Measurements from ENCODE around the gene HSD11B1. TPM values are rescaled to one million over a fixed set of nuclear protein-coding genes. Genes with fewer than 3 reads are reported as not detected.
A peak's percentile ranks its signal among the peaks of the same experiment; 100 is the strongest.

The HSD11B1 gene
- total RNA-seq, 1 donor from 2014 or later, result 16.9 TPM

DNA sequence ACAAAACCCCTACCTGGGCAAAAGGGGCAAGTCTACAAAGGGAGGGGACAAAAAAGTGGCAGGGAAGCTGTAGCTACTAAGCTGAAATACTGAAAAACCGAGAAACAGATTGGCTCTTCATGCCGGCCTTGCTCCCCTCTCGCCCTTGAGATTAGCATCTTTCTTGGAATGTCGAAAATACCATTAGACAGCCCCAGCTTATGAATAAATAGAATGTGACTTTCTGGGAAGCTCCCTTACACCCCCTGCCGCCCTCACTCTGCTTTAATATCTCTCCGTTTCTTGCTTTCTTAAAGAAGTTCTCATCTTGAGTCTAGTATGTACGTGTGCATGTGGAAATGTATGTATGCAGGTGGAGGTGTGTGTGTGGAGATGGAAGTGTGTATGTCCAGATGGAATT lies 65.3 kb downstream of the HSD11B1 start:
- intact Hi-C loops (cut with DNase I), result no loop called here
- H3K9me3 ChIP-seq, result no peaks in the 10 kb centered on the region
- TF ChIP-seq CTCF (IDR thresholded peaks at IDR 0.05), result no peak
- DNase-seq (no peak), ATAC-seq (no peak)
- H3K36me3 ChIP-seq, result no peaks in the 10 kb centered on the region
- peak overlapping the region; percentile 34 for H3K4me3 ChIP-seq
- no peaks in the 10 kb centered on the region for H3K27me3 ChIP-seq
- peaks cover 16% of the 10 kb centered on the region for H3K4me1 ChIP-seq
- H3K27ac ChIP-seq, result peak overlapping the region; percentile 77

DNA sequence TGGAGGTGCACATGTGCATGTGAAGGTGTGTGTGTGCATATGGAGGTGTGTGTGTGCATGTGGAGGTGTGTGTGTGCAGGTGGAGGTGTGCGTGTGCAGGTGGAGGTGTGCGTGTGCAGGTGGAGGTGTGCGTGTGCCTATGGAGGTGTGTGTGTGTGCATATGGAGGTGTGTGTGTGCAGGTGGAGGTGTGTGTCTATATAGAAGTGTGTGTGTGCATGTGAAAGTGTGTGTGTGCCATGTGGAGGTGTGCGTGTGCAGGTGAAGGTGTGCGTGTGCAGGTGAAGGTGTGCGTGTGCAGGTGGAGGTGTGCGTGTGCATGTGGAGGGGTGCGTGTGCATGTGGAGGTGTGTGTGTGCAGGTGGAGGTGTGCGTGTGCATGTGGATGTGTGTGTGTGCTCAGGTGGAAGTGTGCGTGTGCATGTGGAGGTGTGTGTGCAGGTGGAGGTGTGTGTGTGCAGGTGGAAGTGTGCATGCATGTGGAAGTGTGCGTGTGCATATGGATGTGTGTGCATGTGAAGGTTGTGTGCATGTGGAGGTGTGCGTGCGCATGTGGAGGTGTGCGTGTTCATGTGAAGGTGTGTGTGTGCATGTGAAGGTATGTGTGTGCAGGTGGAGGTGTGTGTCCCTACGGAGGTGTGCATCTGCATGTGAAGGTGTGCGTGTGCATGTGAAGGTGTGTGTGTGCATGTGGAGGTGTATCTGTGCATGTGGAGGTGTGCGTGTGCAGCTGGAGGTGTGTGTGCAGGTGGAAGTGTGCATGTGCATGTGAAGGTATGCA lies 66.2 kb downstream of the HSD11B1 start:
- intact Hi-C loops (cut with DNase I), result no loop called here
- no peak for TF ChIP-seq CTCF (IDR thresholded peaks at IDR 0.05)
- DNase-seq (no peak), ATAC-seq (no peak)
- Histone ChIP-seq H3K9me3 (no peaks in the 10 kb centered on the region), H3K4me1 (peaks cover 16% of the 10 kb centered on the region), H3K36me3 (no peaks in the 10 kb centered on the region), H3K4me3 (no peak overlapping the region), H3K27me3 (no peaks in the 10 kb centered on the region), H3K27ac (no peak overlapping the region)

DNA sequence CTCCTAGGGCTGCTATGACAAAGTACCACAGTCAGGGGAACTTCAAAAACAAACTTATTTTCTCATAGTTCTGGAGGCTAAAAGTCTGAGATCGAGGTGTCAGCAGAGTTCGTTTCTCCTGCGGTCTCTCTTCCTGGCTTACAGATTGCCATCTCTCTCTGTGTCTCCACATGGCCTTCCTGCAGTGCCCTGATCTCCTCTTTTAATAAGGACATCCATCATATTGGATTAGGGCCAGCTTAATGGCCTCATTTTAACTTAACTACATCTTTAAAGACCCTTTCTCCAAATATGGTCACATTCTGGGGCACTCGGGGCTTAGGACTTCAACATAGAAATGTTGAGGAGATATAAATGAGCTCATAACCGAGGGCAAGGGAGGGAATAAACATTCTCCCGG lies 67.5 kb downstream of the HSD11B1 start:
- DNase-seq, result no peak
- H3K27me3 ChIP-seq, result no peaks in the 10 kb centered on the region
- no peak for ATAC-seq
- intact Hi-C loops (cut with DNase I), result no loop called here
- H3K27ac ChIP-seq, result no peak overlapping the region
- H3K36me3 ChIP-seq, result no peaks in the 10 kb centered on the region
- H3K4me3 ChIP-seq, result no peak overlapping the region
- no peak for TF ChIP-seq CTCF (IDR thresholded peaks at IDR 0.05)
- peaks cover 16% of the 10 kb centered on the region for H3K4me1 ChIP-seq
- H3K9me3 ChIP-seq, result no peaks in the 10 kb centered on the region

GRCh38 chr1:209774592-209774991 lies 69.9 kb downstream of the HSD11B1 start:
- TF ChIP-seq CTCF (IDR thresholded peaks at IDR 0.05), result no peak
- no peak overlapping the region for H3K27ac ChIP-seq
- peaks cover 5% of the 10 kb centered on the region for H3K4me1 ChIP-seq
- DNase-seq (no peak), ATAC-seq (no peak)
- H3K27me3 ChIP-seq, result no peaks in the 10 kb centered on the region
- H3K4me3 ChIP-seq, result no peak overlapping the region
- H3K9me3 ChIP-seq, result no peaks in the 10 kb centered on the region
- intact Hi-C loops (cut with DNase I), result no loop called here
- no peaks in the 10 kb centered on the region for H3K36me3 ChIP-seq

DNA sequence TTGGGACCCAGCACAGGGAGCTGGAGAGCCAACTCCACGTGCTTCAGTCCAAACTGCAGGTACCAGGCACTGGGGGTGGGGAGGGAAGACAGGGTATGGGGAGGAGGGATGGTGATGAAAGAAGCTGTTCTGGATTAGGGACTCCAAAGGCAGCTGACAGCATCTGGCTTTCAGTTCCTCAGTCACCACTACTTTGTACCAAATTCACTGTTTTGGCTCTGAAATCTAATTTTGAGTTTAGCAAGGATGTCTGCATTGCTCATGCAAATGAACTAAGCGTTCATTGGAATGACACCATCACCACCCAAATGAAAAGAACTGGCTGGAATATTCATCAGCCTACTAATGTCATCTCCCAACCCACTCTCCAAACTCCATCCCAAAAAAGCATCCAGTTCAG lies 71.0 kb downstream of the HSD11B1 start:
- no peaks in the 10 kb centered on the region for H3K9me3 ChIP-seq
- DNase-seq, result no peak
- ATAC-seq, result no peak
- no peaks in the 10 kb centered on the region for H3K36me3 ChIP-seq
- H3K4me3 ChIP-seq, result no peak overlapping the region
- TF ChIP-seq CTCF (IDR thresholded peaks at IDR 0.05), result no peak
- no peaks in the 10 kb centered on the region for H3K27me3 ChIP-seq
- H3K27ac ChIP-seq, result no peak overlapping the region
- no peaks in the 10 kb centered on the region for H3K4me1 ChIP-seq
- intact Hi-C loops (cut with DNase I), result no loop called here

Measured in upper lobe of right lung (tissue), 1 donor.